HEK293T (cell line): ENCODE data around the gene C16orf89.

Source experiments
- CTCF ChIA-PET: fragments of 350-600 bp; formaldehyde crosslinking; extraction: SDS; loops from one replicate; lab custom pipeline; 2021; ENCODE audit warnings: antibody characterized with exemption, inconsistent platforms; lab: Yijun Ruan, JAX
- POLR2A ChIA-PET: fragments of 350-600 bp; formaldehyde crosslinking; extraction: SDS; loops from one replicate; lab custom pipeline; 2020; ENCODE audit warnings: antibody characterized with exemption, inconsistent platforms; lab: Yijun Ruan, JAX
- DNase-seq: peaks from one replicate; pipeline ENCODE4 v3.0.0; 2012; ENCODE audit warnings: mixed read lengths; ENCODE audit errors: extremely low spot score
- ARNT ChIP-seq: fragments of 450-650 bp; IDR thresholded peaks from 2 replicates; pipeline ENCODE4 v1.6.1; 2017; ENCODE audit warnings: mild to moderate bottlenecking
- BHLHE40 ChIP-seq: fragments of 450-650 bp; IDR thresholded peaks from 2 replicates; pipeline ENCODE4 v1.6.1; 2016; ENCODE audit warnings: mild to moderate bottlenecking, moderate library complexity, borderline replicate concordance
- CTBP1 ChIP-seq: fragments of 450-650 bp; IDR thresholded peaks from 2 replicates; pipeline ENCODE4 v1.6.1; 2016; ENCODE audit warnings: borderline replicate concordance
- ELF4 ChIP-seq: fragments of 450-650 bp; IDR thresholded peaks from 2 replicates; pipeline ENCODE4 v1.6.1; 2017; ENCODE audit warnings: antibody characterized with exemption
- FOXA1 ChIP-seq: fragments of 450-650 bp; IDR thresholded peaks from 2 replicates; pipeline ENCODE4 v1.6.1; 2016; ENCODE audit warnings: mild to moderate bottlenecking
- FOXK2 ChIP-seq: fragments of 450-650 bp; IDR thresholded peaks from 2 replicates; pipeline ENCODE4 v1.6.1; 2016; ENCODE audit warnings: mild to moderate bottlenecking
- FOXM1 ChIP-seq: fragments of 450-650 bp; IDR thresholded peaks from 2 replicates; pipeline ENCODE4 v1.6.1; 2017; ENCODE audit warnings: mild to moderate bottlenecking, borderline replicate concordance
- HDGF ChIP-seq: fragments of 450-650 bp; IDR thresholded peaks from 2 replicates; pipeline ENCODE4 v1.6.1; 2017; ENCODE audit warnings: antibody characterized with exemption, borderline replicate concordance
- L3MBTL2 ChIP-seq: fragments of 450-650 bp; conservative IDR thresholded peaks from 2 replicates; pipeline ENCODE4 v1.6.1; 2016; ENCODE audit warnings: mild to moderate bottlenecking
- NFRKB ChIP-seq: fragments of 450-650 bp; IDR thresholded peaks from 2 replicates; pipeline ENCODE4 v1.6.1; 2016; ENCODE audit warnings: mild to moderate bottlenecking, moderate library complexity
- SP1 ChIP-seq: fragments of 450-650 bp; IDR thresholded peaks from 2 replicates; pipeline ENCODE4 v1.6.1; 2017
- SUZ12 ChIP-seq: fragments of 450-650 bp; IDR thresholded peaks from 2 replicates; pipeline ENCODE4 v1.6.1; 2016; ENCODE audit warnings: mild to moderate bottlenecking
- TARDBP ChIP-seq: fragments of 450-650 bp; IDR thresholded peaks from 2 replicates; pipeline ENCODE4 v1.6.1; 2016
- ZNF384 ChIP-seq: fragments of 450-650 bp; IDR thresholded peaks from 2 replicates; pipeline ENCODE4 v1.6.1; 2016
- TF ChIP-seq, protein P1 (sequence below): fragments of 450-650 bp; IDR thresholded peaks from 2 replicates; pipeline ENCODE4 v1.6.1; 2016

Gene C16orf89

DNA sequence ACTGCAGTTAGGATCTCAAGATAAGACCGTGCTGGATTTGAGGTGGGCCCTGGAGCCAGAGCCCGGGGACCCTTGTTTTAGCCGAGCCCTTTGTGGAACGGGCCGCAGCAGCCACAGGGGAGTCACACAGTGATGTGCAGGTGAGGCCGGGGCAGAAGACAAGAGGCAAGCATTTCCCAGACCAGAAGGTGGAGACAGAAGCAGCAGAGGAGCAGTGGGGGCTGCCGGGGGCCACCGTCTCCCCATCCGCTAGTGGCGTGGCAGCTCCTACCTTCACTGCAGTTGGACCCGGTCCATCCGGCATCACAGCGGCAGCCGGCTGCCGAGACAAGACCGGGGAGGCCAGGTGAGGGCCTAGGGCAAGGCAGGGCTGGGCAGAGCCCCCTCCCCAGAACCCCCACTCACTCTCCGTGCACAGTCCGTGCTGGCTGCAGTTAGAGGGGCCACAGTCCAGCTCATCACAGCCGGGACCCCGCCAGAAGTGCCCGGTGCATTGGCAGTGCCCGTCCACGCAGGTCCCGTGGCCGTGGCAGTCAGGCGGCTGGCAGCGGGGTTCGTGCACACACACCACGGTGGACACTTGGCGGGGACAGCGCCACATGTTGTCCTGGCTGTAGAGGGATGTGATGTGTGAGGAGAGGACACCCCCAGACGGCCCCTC, 38.1 kb downstream of the C16orf89 start:
- DNase-seq = no peak
- TF ChIP-seq FOXK2 = no peak
- TF ChIP-seq ELF4 = no peak
- no peak for TF ChIP-seq BHLHE40
- no peak for TF ChIP-seq ZNF384
- no peak for TF ChIP-seq FOXA1
- ChIA-PET POLR2A (no interaction called here), CTCF (no interaction called here)

DNA sequence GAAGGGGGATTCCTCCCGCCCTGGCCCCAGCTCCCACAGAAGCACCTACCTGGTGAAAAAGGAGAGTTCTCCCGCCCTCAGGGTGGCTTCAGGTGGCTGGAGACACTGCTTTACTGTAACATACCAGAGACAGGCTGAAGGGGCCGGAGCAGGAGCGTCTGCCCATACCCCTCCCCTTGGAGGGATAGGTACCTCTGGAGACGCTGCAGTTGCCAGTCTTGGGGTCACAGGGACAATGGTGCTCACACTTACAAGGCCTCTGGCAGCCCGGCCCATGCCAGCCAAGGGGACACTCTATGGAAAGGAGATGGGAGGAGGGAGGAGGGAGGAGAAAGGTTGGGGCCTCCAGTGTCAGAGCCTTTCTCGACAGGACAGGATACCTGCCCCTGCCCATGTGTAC, 38.7 kb downstream of the C16orf89 start:
- DNase-seq = no peak
- TF ChIP-seq FOXA1 (no peak), SUZ12 (no peak), NFRKB (no peak)
- ChIA-PET CTCF (no interaction called here), POLR2A (interaction anchor here (0.6 kb wide), 1 partner anchor 53 kb away, joined by 3 read pairs; no protein-coding TSS in a partner anchor)

DNA sequence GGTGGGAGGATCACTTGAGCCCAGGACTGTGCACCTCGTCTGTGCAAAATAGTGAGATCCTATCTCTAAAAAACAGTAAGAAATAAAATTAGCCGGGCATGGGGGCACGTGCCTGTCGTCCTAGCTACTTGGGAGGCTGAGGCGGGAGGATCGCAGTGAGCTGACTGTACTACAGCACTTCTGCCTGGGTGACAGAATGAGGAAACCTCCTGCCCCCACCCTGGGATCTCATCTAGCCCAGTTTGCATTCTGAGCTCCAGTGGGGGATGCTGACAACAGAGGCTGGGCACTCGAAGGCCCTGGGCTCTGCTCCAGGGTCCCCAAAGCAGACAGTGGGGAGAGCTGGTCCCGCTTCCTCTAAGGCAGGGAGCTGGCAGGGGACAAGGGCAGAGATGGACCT, 39.1 kb downstream of the C16orf89 start:
- ChIA-PET POLR2A (interaction anchor here (0.6 kb wide), 1 partner anchor 52 kb away, joined by 3 read pairs; no protein-coding TSS in a partner anchor), CTCF (no interaction called here)
- no peak for TF ChIP-seq FOXA1
- no peak for TF ChIP-seq ELF4
- no peak for TF ChIP-seq BHLHE40
- TF ChIP-seq FOXM1 = no peak
- no peak for DNase-seq

DNA sequence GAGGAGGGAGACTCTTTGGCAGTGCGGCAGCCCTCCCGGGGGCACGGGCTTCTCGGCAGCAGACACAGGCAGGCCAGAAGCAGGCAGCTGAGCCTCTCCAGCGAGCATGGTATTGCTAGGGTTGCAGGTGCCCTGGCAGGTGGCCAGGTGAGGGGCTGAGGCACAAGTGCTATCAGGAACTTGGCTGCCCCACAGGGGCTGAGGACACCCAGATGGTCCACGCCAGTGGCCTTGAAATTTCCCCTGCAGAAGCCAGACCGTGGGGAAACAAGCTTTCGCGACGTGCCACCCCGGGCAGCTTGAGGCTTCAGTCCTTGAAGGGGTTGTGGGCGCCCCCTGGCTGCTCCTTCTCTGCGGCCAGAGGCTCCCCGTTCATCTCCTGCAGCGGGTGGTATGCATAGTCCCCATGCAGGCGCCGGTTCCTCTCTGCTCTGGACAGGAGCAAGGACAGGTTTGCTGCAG, 40.6 kb downstream of the C16orf89 start:
- ChIA-PET CTCF (no interaction called here), POLR2A (no interaction called here)
- DNase-seq = no peak
- TF ChIP-seq, protein P1, sequence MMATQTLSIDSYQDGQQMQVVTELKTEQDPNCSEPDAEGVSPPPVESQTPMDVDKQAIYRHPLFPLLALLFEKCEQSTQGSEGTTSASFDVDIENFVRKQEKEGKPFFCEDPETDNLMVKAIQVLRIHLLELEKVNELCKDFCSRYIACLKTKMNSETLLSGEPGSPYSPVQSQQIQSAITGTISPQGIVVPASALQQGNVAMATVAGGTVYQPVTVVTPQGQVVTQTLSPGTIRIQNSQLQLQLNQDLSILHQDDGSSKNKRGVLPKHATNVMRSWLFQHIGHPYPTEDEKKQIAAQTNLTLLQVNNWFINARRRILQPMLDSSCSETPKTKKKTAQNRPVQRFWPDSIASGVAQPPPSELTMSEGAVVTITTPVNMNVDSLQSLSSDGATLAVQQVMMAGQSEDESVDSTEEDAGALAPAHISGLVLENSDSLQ = no peak
- TF ChIP-seq BHLHE40 = no peak

DNA sequence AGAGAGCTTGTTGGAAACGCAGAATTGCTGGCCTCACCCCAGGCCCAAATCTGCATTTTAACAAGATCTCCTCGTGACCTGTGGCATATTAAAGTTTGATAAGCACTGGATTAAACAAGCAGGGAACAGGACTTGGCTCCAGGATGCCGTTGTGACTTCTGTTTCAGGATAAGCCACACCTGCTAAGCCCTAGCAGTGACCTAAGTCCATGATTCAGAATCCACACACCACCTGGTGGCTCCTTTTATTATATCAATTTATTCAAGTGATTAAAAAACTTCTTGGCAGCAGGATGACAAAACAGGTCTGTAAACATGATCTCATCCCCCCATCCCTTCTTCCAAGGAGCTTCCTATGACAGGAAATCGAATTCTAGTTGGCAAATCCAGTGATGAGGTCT, 41.1 kb downstream of the C16orf89 start:
- ChIA-PET POLR2A (no interaction called here), CTCF (interaction anchor here (0.6 kb wide), 1 partner anchor 844 kb away, joined by 5 read pairs; no protein-coding TSS in a partner anchor)
- TF ChIP-seq FOXK2 = no peak
- no peak for TF ChIP-seq HDGF
- no peak for TF ChIP-seq TARDBP
- TF ChIP-seq CTBP1 = no peak
- TF ChIP-seq ARNT = no peak
- peak; percentile 39 for DNase-seq

DNA sequence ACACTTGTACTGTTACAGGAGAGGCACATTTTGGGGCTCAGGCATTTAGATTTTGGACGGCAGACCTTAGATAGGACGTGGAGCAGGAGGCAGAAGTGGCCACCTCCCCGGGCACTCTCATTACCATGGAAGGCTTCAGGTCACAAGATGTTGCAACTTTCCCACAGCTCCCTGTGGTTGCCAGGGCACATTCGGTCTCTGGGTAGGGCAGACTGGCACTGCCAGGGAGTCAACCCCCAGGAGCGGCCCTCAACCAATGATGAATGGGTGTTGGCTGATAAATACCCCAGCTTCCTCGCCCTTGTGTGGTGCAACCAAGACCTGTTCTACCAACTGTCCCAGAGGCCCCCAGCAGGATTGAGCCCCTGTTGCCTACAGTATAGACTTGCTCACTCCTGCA, 43.2 kb downstream of the C16orf89 start:
- no peak for DNase-seq
- POLR2A ChIA-PET = no interaction called here
- CTCF ChIA-PET = no interaction called here
- TF ChIP-seq TARDBP (no peak), CTBP1 (no peak), ARNT (no peak), NFRKB (no peak), SP1 (no peak), FOXM1 (no peak), L3MBTL2 (no peak), ELF4 (no peak), ZNF384 (no peak), FOXA1 (no peak), SUZ12 (no peak), BHLHE40 (no peak)
- TF ChIP-seq, protein P1 = no peak

DNA sequence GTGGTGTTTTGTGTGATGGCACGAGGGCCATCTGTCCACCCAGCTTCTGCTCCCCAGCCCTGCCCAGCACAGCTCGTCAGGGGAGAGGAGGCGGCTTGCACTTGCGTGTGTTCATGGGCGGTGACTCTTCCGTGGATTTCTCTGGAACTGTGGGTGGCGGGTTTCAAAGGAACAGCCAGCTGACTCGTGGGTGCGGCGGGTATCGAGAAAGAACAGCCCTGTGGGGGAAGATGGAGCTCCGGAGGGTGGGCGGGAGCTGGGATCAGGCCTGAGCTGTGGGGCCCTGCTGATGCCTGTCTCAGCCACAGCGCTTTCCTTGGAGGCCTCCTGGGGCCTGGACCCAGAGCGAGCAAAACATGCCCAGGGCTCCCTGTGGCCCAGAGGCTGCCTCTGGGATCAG, 45.2 kb downstream of the C16orf89 start:
- ChIA-PET POLR2A (no interaction called here), CTCF (interaction anchor here (0.6 kb wide), 1 partner anchor 10 kb away, joined by 3 read pairs; no protein-coding TSS in a partner anchor)
- TF ChIP-seq TARDBP = no peak
- TF ChIP-seq FOXA1 = no peak
- no peak for TF ChIP-seq ELF4
- no peak for TF ChIP-seq HDGF
- TF ChIP-seq, protein P1 = no peak
- no peak for TF ChIP-seq CTBP1
- no peak for TF ChIP-seq NFRKB
- TF ChIP-seq SUZ12 = no peak
- TF ChIP-seq SP1 = no peak
- no peak for TF ChIP-seq FOXM1
- no peak for TF ChIP-seq ZNF384
- TF ChIP-seq L3MBTL2 = no peak
- DNase-seq = no peak
